AG09319 (cell line): ENCODE data around the gene MR1.

ENCODE experiments used
- DNase-seq: peaks from one replicate; pipeline ENCODE4 v3.0.0-alpha.2; 2010; ENCODE audit warnings: low read depth; ENCODE audit errors: extremely low read depth
- TF ChIP-seq, protein P1 (sequence below): IDR thresholded peaks from 2 replicates; pipeline ENCODE4 v1.5.1; 2011; ENCODE audit warnings: low read depth, mild to moderate bottlenecking, inconsistent platforms, low read length, moderate library complexity

Gene MR1

DNA sequence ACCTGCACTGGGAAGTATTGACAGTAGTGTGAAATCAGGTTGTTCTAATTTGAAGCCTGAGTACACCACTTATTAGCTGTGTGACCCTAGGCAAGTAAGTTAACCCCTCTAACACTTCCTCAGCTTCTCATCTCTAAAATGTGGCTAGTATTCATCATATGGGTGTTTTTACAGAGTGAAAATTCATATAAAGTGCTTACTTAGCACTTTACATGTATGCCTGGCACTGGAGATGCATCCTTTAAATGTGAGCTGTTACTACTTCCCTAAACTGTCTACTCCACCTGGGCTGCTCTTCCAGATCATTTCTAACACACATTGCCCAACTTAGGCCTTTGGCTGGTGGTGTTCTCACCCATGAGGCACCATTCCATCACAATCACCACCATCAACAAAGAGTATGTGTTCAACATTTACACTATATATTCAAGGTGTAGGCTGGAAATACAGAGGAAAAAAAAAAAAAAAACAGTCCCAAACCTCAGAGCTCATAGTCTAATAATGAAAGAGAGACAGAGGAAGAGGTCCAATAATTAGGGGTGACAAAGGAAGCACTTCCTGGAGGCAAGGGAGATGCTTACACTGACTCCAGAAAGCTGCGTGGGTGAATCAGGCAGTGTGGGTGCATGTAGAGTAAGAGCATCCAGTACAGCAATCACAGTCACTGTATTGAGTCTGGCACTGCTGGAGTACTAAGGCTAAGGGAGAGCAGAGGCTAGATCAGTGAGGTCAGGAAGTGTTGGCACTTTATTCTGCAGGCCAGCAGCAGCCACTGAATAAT is 14.7 kb upstream of the MR1 start:
- TF ChIP-seq, protein P1, sequence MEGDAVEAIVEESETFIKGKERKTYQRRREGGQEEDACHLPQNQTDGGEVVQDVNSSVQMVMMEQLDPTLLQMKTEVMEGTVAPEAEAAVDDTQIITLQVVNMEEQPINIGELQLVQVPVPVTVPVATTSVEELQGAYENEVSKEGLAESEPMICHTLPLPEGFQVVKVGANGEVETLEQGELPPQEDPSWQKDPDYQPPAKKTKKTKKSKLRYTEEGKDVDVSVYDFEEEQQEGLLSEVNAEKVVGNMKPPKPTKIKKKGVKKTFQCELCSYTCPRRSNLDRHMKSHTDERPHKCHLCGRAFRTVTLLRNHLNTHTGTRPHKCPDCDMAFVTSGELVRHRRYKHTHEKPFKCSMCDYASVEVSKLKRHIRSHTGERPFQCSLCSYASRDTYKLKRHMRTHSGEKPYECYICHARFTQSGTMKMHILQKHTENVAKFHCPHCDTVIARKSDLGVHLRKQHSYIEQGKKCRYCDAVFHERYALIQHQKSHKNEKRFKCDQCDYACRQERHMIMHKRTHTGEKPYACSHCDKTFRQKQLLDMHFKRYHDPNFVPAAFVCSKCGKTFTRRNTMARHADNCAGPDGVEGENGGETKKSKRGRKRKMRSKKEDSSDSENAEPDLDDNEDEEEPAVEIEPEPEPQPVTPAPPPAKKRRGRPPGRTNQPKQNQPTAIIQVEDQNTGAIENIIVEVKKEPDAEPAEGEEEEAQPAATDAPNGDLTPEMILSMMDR = no peak
- no peak for DNase-seq

DNA sequence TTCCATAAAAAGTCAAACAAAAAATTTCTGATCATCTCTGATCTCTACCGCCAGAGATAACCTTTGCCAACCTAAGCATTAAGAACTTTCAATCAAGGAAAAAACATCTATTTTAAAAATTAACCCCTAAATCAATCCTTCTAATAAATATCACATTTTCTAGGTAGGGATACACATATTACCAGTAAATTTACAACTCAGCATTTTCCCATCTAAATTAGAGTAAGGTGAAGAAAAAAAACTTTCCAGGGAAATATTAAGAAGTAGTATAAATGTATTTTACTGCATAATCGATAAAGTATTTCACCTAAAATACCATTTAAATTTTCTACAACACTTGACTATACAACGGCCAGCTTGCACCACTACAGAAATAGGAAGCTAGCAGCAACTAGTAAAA is 12.6 kb upstream of the MR1 start:
- DNase-seq = no peak
- TF ChIP-seq, protein P1 = no peak

DNA sequence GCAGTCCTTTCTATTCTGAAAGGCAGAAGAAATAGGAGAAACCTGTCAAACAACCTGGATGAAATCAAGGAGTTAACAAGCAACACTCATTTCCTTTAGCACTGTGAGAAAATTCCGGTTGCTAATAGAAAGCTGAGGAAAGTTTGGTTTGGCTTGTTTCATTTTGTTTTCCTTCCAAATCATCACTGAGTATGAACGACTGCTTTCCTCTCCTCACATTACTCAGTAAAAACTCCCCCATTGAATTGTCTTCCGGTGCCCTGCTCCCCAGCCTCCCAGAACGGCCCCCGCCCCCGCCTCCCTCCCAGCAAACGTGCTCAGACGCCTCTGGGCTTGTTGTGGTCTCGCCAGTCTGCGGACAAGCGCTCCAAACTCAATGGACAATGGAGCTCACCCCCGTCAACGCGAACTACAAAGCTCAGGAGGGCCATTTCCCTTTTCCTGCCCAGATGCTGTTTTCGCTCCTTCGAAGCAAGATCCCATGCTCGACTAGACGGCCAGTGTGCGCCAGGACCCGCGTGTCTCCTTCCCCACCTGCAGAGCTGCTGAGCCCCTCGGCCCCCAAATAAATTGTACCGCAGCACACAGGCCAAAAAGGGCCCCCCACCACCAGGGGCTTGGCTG is 11.9 kb upstream of the MR1 start:
- DNase-seq = no peak
- TF ChIP-seq, protein P1 = no peak

DNA sequence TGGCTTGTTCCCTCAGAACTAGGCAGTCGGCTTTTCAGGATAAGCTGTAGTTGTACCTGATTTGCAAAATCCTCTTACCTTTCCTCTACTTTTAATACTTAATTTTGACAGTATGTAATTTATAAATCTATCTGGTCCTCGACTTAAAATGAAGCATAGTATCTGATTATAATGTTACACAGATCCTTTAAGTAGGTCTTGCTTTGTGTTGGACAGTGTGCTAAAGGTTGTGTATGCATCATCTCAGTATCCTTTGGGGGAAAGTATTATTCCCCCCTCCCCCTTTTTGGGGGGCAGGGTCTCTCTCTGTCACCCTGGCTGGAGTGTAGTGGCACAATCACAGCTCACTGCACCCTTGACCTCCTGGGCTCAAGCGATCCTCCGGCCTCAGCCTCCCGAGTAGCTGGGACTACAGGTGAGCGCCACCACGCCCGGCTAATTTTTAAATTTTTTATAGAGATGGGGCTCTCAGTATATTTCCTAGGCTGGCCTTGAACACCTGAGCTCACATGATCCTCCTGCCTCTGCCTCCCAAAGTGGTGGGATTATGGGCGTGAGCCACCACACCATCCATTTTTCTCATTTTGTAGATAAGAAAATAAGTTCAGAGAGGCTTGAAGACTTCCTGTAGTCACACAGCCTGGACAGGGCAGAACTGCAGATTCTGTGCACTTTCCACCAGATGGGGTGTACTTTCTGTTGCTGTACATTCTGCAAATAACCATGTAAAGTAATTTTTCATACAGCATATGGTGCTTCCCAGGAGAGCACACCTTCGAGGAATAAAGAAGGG is 10.3 kb upstream of the MR1 start:
- DNase-seq = no peak
- TF ChIP-seq, protein P1 = no peak

DNA sequence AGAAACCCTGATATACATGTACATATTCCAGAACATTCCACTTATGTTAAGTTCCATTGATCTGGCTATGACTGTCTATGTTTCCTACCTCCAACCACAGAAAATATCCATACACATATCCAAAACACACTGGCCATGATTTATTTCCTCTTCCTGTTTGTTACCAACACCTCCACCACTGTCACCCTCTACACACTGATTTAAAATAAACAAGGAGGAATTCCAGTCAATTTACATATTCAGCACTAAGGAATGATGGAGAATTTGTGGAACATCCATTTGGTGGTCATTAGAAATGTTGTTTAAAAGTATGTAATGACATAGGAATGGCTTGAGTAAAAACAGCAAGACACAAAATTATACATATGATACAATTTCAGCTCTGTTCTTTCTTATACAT is 5.6 kb upstream of the MR1 start:
- DNase-seq = no peak
- TF ChIP-seq, protein P1 = no peak

DNA sequence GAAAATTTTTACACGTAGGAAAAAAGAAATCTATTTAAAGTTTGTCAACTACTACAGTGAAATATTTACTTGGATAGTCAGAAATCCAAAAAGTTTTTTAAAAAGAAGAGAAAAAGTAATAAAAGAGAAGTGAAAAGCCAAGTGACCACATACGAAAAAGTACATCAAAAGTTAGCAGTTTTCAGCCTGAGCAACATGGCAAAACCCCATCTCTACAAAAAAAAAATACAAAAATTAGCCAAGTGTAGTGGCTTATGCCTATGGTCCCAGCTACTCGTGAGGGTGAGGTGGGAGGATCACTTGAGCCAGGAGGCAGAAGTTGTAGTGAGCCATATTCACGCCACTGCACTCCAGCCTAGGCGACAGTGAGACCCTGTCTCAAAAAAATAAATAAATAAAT is 5.2 kb upstream of the MR1 start:
- TF ChIP-seq, protein P1 = no peak
- no peak for DNase-seq

DNA sequence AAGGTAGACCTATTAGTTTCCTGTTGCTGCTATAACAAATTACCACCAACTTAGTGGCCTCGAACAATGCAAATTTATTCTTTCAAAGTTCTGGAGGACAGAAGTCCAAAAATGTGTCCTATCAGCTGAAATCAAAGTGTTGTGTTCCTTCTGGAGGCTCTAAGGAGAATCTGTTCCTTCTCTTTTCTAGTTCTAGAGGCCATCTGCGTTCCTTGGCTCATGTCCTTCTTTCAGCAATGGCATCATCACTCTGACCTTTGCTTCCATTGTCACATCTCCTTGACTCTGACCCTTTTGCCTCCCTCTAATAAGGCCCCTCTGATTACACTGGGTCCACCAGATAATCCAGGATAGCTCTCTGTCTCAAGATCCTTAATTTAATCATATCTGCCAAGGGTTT is 1.2 kb upstream of the MR1 start:
- TF ChIP-seq, protein P1 = no peak
- DNase-seq = no peak
